Activated CD4-positive, alpha-beta T cell treated with anti-CD3 and anti-CD28 coated beads for 1 hour (primary cell): ENCODE results near the gene CAPN5.

Source experiments
- DNase-seq: peaks from one replicate; pipeline ENCODE4 v3.0.0-alpha.2; 2020

CAPN5 gene

DNA sequence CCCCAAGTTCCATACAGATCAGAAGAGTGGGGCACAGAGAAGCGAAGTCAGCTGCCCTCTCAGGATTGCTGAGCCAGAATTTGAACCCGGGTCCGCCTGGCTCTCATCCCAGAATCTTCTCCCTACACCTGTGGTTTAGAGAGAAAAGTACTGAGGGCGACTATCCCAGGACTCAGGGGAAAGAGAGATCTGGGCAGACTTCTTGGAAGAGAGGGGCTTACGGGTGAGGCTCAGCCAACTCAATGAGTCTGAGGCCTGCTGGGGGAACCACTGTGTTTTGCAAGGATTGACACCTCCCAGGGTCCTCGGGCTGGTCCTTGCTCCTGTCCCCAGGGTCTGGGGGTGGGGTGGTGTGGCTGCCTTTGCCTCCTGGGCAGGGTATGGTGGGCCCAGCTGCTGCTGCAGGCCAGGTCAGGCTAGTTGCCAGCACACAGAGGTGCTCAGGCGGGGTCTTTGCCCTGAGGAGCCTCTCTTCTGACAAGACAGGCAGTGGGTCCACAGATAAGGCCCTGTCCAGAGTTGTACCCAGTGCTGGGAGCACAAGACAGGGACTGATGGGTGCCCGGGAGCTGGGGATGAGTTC, 1.2 kb downstream of the CAPN5 start:
- DNase-seq, result no peak

DNA sequence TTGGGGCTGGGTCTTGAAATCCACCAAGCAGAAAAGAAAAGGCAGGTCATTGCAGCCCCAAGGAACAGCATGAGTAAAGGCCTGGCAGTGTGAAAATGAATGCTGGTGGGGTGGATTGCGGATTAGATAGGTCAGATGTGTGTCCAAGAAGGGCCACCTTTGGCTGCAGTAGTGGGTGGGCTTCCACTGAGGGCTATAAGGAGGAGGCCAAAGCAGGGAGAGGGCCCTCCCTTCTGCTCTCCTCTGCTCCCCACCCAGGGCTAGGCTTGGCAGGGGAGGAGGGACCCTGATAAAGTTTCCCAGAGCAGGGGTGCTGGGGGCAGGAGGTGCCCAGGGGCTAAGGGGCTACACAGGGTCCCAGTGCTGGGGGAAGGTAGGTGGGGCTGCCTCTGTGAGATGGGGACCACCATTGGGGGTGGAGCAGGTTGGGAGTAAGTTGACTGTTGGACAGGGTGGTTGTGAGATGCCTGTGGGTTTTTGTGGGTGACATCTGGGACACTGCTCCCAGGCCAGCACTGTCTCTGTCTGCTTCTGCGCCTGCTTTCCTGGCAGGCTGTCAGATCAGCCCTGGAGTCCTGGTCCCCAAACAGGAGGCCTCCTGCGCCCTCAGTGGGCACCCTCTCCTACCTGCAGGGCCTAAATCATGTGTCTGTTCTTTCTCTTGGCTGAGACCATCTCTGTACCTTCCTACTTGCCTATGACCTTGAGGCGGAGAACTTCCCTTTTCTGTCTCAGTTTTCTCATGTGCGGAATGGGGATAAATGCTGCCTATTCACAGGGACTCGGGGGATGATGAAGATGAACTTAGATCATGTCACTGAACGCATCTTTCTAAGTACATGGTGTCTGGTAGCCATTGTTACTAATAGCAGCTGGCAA, 1.9 kb downstream of the CAPN5 start:
- no peak for DNase-seq

DNA sequence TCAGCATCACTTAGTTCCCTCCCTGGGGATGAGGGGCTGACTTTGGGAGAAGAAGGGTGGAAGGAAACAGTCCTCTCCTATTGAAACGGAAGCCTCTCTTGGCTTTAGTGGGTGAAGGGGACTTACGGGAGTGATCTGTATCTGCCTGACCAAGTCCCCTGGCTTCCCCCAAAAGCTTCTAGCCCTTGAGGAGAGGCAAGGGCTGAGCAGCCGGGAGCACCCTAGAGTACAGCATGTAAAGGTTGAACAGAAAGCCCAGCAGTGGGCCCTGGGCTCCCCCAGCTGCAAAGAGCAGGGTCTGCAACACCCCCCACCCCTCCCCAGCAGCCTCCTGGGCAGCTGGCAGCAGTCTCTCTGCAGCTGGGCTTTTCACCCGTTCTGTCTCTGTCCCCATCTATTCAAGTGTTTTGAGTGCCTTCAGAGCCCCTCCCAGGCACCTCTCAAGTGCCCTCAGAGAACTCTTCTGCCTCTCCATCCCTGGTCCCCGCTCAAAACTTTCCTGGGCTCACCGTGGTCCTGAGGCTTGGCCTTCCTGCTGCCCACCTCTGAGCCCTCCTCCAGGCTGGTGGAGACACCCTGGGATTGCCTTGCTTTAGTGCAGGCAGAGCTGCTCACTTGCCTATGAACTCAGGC, 2.7 kb downstream of the CAPN5 start:
- DNase-seq, result no peak

DNA sequence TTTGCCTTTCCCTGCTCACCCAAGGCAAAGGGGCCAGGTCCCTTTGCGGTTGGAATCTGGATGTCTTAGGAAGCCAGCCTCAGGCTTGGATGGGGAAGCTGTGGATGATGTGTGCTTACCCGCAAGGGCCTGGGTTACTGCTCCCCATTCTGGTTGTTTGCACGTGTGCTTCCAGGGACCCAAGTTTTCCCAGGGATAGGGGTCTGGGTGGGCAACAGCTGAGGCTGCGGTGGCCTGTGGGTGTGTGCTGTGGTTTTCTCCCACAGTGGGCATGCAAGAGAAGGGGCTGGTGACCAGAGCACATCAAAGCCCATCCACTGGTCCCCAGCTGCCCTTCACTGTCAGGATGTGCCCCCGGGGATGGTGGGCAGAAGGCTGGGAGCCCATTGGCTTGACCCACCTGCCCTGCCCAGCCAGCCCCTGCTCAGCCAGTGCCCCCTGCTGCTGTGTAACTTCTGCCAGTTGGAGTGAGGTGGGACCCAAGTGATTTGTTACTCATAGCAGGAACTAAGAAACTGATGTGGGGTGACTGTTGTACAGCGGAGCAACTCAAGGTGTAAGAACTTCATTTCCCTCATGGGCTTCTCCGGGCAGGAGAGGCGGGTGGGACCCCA, 3.3 kb downstream of the CAPN5 start:
- no peak for DNase-seq

DNA sequence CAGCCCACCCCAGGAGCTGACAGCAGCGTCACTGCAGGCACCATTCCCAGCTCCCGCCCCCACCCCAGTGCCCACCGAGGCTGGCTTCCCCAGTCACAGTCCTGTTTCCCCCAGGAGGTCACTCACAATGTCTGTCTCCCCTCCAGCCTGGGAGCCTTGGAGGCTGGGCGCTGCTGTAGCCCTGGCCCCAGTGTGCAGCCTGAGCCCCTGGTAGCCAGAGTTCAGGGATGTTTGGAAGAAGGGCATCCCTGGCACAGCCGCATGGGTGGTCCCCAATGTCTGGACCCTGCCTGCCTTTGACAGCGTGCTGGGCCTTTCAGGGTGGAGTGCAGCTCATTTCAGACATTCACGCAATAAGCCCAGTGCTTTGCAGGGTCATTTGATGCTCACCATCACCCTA, 4.3 kb downstream of the CAPN5 start:
- DNase-seq, result no peak

DNA sequence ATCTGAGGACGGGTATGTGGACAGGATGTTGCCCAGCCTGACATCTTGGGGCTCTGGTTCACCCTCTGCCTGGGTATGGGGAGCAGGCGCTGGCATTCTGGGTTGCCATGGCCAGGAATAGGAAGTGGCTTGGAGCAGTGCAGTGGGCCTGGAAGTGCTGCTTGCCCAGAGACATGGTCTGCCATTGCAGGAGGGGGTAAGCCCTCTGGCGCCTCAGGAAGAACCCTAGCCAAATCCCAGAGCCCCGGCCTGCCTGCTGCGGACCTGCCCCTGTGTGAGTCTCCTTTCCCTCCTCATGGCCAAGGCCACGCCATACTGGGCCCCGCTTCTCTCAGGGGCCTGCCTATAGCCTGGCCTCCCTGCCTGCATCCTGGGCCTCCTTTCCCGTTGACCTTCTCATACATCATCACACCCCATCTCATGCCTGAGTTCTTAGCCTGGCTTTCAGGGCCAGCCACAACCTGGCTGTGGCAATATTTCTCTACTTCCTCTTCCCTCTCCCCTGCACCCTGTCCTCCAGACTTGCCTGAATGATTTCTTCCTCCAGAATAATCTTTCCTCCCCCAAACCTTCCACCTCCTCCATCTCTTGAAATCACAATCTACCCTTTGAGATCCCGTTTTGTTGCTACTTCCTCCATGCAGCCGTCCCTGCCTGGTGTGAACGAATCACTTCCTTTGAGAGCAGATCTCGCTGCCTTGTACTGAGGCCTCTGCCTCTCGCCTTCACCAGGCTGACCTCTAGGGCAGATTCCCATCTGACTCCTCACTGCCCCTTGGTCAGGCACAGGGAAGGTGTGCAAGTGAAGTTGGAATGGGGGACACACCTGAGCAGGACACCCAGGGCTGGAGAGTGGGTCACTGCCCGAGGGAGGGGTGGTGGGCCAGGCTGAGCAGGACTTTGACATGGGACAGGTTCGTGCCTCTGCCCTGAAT, 5.2 kb downstream of the CAPN5 start:
- no peak for DNase-seq

DNA sequence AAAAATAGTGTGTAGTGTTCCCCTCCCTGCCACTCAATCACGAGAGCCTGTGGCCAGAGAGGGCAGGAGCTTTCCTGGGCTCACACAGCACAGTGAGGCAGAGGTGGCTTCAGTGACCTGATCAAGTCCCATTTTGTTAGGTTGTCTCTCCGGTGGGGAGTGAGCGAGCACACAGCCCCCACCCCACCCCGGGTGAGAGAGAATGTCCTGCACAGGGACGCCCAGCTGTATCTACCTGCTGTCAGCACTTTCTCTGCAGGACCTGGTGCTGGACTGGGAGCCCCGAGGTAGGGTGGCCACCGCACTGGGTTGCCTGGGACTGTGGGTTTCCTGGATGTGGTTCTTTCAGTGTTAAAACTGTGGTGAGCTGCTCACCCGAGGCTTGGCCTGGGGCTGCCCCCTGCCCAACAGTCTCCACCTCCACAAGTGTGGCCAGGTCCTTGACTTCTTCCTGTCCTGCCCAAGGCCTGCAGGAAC, 6.1 kb downstream of the CAPN5 start:
- no peak for DNase-seq

DNA sequence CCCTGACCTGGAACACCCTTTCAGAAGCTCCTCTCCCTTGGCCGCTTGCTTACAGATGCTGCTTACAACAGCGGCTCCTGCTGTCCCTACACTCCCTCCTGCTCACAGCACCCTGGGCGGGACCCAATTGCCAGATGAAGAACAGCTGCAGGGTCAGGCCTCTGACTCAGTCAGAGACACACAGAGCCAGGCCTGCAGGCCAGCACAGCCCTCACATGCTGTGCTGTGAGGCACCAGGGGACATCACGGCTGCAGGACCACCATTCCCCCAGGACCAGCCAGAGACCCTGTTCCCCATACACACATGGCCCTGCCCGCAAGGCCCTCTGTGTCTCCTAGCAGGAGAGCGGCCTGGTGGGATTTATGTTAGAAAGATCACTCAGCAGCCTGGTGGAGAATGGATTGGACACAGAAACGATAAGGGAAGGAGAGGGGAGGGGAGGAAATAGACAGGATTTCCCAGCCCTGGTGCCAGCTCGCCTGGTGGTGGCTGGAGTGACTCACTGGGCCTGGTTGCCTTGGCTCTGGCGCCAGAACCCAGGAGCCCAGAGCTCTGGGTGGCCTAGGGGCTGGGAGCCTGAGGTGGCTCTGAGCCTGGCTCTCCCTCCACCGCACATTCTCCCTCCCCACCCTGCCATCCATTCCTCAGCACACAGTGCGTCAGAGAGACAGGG, 6.7 kb downstream of the CAPN5 start:
- no peak for DNase-seq

DNA sequence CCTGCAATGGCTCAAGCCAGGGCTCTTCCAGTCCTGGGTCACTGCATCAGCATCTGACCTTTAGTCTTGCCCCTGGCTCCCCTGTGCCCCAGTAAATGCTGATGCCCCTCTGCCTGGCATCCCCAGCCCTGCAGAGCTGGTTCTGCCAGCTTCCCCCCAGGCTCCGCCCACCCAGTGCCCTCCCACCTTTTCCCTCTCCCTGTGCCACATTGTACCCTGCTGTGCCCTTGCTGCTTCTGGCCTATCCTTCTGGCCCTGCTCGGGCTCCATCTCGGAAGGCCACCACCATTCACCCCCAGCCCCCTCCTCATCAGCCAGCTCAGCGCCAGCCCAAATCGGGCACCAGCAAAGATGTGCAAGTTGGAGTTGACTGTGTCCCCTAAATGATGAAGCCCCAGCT, 7.4 kb downstream of the CAPN5 start:
- DNase-seq, result no peak

DNA sequence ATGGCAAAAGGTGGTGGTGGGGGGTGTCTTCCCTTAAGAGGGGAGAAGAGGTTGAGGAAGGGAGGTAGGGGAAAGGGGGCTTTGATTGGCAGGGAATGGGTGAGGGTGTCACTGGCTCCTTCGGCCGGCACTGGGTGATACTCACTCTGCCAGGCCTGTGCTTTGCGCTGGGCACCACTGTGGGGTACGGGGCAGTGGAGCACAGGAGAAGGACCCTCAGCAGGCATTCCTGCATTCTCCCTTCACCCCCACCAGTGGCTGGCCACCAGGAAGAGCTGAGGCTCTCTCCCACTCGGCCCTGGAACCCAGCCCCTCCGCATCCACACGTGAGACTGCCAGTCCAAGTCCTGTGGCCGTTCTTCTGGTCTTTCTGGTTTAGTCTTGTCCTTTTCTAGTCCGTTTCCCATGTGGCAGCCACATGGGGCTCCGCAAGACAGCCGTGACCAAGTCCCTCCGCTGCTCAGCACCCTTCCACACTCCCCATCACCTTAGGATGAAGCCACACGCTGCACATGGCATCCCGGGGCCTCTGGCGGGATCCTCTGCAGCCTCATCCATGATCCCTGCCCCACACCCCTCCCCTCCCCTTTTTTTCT, 8.0 kb downstream of the CAPN5 start:
- DNase-seq, result no peak

DNA sequence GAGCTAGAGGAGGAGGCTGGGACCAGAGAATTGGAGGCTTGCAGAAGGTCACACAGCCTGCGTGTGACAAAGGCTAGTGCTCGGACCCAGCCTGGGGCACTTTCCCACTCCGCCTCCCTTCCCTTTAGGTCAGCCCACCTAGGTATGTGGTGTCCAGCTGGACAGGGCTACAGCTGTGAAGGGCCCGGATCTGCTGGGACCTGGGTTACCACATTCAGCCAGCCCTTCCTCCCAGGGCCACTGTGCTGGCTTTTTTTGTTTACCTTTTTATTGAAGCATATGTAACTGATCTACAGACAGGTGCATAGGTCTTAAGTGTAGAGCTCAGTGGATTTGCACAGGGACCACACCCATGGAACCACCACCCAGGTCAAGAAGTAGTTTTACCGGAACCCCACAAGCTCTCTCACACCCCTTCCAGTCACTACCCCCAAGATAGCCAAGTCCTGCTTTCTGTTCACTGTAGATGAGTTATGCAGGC, 8.7 kb downstream of the CAPN5 start:
- DNase-seq, result no peak

DNA sequence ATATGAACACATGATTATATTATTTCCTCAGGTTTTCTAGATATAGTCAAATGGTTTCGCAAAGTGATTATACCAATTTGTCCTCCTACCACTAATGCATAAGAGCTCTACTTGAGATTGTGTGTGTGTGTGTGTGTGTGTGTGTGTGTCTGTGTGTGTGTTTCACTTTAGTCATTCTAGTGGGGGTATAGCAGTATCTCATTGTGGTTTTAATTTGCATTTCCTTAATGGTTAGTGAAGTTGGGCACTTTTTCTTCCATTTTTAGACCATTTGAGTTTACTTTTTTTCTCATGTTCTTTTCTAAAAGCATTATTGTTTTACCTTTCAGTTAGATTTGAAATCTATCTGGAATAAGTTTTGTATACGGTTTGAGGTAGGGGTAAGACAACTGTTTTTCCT, 12.9 kb downstream of the CAPN5 start:
- no peak for DNase-seq

DNA sequence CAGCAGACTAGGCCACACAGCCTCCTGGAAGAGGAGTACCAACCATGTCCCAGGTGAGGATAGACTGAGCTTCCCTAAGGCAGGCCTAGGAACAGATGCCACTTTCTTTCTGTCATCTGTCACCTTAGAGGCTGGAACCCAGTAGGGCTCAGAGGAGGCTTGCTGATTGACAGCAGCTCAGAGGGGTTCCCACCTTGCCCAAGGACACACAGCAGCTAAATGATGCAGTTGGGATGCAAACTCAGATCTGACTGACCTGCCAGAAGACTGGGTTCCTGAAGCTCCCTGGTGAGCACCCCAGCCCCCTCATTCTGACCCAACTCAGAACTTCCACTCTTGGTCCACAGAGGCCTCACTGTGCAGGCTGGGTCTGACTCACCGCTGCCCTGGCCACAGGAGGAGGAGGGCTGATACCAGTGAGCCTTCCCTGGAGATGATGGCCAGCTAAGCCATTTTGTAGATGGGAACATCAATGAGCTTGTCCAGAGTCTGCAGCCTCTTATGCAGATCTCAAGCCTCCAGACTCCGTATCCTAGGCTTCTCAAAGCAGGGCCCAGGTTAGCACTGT, 14.0 kb downstream of the CAPN5 start:
- no peak for DNase-seq

DNA sequence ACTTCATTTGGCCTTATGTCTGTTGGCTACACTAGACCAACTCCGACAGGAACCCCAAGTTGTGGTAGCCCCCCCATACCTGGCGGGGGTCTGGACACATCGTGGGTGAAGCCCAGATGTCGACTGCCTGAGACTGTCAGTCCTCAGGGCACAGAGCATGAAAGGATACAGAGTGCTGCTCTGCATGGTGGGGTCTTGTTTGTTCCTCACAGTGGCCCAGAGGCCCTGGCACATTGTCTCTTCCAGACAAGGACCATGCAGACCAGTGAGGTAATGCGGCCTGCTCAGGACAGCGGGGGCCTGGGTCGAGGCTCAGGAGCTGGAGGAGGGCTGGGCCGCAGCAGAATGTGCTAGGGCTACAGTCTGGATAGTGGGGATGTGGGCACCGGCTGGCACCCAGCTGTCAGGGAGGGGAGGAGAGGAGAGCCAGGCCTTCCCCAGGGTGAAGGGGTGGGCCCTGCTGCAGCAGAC, 14.6 kb downstream of the CAPN5 start:
- no peak for DNase-seq

DNA sequence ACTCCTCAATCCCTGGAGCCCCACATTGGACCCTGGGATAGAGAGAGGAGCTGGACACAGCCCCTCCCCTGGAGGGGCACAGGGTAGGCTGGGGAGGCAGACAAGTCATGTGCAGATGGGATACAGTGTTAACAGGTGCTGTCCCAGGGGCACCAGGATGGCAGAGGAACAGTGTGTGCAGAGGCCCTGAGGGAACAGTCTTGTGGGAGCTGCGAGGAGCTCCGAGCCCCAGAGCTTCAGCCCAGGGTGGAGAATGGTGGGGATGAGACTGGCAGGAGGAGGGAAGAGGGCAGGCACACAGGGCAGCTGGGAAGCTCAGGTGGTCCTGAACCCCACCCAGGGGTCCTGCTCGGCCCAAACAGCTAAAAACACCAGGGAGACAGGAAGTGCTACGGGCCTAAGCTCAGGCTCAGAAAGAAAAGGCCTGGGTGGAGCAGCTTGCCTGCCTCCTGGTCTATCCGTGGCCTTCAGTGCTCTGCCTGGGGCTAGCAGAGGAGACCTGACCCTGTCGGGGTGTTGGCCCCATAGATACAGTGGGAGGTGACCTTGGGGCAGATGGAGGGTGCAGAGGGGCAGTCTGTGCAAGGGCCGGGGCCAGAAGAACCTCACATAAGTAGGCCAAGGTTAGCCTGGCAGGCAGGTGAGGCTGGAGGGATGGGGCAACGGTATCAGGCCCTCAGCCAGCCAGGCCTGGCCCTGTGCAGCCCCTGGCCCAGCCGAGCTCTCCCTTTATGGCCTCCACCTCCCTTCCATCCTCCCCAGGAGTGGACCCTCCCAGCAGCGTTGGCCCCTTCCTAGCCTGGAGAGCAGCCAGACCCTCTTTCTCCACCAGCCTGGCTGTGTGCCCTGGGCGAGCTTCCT, 15.4 kb downstream of the CAPN5 start:
- DNase-seq, result no peak

DNA sequence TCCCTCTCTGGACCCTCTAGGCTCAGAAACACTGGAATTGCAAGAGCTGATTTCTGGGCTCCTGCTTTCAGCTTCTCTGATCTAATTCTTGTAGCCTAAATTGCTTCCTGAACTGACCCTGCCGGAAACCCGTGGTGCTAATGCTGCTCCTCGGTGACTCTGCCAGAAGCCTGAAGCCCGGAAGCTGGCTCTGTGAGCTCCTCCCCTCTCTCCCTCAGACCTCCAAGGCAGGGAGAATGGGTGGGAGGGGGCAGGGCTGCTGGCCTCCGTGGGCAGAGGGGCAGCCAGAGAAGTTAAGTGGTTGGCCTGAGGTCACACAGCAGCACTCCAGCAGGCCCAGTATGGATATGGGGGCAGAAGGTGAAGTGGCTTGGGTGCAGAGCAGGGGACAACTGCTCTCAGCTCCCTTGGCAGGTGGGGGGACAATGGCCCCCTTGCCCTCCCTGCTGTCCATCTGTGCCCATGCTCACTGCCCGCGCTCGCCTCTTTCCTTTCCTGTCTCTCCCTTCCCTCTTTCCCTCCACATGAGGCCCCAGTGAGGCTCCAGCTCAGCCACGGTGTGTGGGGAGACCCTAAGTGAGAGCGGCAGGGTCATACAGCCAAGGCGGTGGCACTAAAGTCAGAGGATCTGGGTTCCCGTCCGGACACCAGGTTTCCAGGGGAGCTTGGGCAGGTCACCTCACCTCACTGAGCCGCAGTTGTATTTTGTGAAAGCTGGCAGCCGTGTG, 16.2 kb downstream of the CAPN5 start:
- DNase-seq, result no peak

DNA sequence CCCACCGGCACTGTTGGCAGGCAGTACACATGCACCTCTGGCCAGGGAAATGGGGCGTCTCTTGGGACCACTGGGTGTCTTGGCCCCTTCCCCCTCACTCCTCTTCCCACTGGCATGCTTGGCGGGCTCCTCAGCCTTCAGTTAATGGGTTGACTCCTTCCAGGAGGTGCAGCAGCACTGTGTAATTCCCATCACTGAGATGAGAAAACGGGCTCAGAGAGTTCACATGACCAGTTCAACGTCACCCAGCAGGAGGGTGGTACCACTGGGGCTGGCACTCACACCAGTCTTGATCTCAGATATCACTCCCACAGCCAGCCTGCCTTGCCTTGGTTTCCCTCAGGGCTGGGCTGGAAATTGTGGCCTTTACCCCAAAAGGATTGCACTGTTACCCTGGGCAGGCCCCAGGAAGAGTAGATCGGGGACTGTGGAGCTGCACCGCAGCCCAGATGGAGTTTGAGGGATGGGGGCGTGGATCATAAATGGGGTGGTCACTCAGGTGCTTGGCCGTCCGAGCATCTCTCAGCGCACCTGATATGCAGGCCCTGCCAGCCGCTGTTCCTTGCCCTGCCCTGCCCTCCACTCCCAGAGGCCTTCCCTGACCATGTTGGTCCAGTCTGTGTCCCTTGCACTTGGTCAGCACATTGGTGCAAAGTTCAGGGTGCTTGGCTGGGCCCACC, 16.9 kb downstream of the CAPN5 start:
- DNase-seq, result no peak

DNA sequence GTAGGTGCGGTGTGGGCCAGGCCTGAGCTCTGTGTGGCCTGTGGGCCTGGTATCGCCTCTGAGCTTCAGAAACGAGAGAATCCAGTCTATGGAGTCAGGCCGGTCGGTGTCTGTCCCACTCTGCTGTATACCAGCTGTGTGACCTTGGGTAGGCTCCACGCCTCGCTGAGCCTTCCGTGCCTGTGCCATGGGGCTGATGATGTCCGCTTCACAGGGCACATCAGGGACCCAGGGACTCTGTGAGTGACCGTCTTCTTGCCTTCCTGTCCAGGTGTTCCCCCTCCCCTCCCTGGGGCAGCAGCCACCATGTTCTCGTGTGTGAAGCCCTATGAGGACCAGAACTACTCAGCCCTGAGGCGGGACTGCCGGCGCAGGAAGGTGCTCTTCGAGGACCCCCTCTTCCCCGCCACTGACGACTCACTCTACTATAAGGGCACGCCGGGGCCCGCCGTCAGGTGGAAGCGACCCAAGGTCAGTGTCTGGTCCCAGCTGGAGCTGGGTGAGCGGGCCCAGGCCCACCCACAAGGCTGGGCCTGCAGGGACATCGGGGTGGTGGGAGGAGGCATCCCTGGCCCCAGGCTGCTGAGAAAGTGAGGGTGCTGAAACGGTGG, 17.9 kb downstream of the CAPN5 start:
- no peak for DNase-seq
